NCI-H1436 (cell line): ENCODE data around the gene MAGI2.
"Not testable (repeated sequence)": the region's sequence is repeated elsewhere in the genome, so short reads cannot be mapped to it uniquely, and the experiment has no call there.

Experiments used
- DNase-seq: peaks from one replicate; lab custom pipeline; 2025; lab: John Stamatoyannopoulos, UW

MAGI2 gene

DNA sequence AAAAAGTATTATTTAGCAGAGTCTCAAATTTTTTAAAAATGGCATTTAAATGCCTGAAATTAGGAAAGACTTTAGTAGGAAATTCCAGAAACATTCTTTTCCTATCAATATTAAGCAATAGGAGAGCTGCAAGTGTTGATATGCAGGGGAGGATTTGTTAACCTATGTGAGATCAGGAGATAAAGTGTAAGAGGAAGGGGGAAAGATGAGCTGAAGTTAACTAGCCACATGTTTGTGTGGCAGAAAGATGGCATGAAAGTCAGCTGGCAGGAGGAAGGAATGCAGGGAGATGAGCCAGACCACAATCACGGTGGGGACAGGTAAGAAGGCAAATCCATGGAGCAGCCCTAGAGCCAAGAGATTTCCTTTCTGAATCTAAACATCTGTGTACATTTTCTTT lies 303.6 kb downstream of the MAGI2 start:
- no peak for DNase-seq

DNA sequence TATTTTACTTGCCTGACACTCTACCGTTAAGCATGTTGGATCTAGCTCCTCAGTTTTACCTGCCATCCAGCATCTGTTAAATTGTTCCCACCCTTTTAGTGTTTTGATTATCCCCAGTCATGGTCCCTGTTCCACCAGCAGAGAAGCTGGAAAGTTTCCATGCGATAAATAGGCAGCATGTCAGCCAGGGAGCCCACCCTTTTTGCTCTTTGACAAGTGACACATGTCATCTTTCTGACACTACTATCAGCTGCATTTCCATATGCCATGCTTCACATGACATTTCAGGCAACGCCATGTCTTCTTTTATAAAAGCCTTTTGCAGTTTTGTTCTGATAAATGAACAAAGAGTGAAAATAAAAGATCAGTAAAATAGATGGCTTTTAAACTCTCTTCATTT lies 310.8 kb downstream of the MAGI2 start:
- no peak for DNase-seq

DNA sequence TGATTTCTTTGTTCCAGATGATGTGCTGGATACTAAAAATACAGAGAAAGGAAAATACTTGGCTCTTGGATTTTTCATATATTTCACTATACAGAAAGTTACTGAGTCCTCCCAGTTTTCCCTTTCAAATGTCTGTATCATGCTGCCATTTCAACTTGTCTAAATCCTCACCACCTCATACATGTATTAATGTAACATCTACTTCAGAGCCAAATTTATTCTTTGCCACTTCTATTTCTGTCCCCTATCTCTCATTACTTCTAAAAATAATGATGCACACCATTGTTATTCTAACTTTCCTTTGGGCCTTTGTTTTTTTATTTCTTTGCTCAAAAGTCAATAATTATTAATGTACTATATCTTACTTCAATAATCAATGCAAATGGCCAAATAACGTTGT lies 312.2 kb downstream of the MAGI2 start:
- no peak for DNase-seq

DNA sequence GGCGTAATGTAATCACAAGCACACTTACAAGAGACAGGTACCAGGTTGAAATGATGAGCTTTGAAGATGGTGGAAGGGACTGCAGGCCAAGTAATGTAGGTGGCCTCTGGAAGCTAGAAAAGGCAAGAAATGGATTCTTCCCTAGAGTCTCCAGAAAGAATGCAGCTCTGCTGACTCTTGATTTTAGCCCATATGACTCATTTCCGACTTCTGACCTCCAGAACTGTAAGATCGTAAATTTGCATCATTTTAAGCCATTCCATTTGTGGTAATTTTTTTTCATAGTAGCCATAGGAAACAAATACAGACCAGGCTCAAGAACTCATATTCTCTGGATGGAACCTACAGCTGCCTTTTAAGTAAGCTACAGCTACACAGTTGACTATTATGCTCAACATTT lies 315.5 kb downstream of the MAGI2 start:
- DNase-seq, result no peak

DNA sequence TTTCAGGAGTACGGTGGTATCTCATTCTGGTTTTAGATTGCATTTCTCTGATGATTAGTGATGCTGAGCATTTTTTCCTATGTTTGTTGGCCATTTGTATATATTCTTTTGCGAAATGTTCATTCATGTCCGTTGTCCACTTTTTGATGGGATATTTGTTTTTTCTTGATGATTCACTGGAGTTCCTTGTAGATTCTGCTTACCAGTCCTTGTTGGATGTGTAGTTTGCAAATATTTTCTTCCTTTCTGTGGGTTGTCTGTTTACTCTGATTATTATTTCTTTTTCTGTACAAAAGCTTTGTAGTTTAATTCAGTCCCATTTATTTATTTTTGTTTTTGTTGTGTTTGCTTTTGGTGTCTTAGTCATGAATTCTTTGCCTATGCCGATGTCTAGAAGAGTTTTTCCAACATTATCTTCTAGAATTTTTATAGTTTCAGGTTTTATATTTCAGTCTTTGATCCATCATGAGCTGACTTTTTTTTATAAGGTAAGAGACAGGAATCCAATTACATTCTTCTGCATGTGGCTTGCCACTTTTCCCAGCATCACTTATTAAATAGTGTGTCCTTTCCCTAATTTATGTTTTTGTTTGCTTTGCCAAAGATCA lies 320.5 kb downstream of the MAGI2 start:
- no peak for DNase-seq

DNA sequence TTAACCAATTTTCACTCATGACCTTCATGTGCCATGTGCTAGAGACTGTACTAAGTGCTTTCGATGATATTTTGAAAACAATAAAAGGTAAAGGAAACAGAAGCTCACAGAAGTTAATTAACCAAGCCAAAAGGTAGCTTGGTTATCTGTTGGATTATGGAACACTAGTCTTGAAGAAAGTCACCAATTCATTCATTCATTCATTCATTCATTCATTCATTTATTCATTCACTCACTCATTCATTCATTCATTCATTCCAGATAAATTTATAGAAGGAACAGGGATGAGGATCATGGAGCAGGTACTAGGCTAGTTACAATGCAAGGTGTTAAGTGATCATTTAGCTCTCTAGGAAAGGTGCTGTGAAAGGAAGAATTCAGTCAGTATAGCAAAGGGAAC lies 322.8 kb downstream of the MAGI2 start:
- DNase-seq, result no peak

DNA sequence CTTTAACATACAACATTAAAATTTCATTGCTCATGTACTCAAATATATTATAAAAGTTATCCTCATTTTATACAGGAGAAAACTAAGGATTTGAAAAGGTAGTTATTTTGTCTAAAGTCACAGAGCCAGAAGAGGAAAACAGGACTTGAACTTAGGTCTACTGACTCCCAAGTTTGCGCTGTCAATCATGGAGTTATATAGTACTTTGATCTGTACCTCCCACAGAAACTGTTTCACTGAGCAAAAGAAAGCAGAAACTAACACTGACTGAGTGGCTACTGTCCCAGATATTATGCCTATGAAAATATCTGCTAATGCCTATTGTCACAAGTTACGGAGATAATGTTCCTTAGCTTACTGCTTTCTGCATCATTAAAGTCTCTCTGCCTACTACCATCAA lies 329.1 kb downstream of the MAGI2 start:
- DNase-seq, result no peak

DNA sequence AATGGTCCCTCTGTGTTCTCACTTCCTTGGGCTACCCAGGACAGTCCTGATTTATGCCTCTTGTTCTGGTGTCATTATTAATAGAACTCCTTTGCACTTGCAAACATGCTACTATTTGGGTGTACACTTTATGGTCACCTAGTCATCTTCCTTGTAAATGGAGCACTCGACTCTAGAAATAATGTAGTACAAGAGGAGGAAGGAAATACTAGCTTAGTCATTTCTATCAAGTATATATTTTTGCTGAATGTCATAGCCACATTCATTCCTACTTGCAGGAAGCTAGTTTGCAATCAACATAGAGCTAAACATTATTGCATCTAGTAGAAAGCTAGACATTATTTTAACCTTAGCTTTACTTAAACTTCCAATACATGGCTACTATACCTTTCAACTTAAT lies 335.3 kb downstream of the MAGI2 start:
- DNase-seq, result no peak

DNA sequence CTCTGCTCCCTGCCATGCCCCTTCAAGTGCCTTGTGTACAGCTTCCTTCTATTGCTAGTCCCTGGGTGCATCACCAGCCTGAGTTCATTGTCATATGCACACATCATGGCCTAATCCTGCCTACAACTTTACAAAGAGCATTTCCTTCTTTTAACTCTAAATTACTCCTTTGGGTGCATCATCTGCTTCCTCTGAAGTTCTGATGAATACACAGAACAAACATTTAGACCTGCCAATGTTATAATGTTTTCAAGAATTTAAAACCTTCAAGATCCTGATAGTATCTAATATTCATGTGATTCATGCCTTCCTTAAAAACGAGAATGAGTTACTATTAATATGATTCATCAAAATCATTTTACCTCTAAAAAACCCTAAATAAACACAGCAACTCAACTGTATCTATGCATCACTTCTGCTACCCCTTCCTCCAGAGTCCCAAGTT lies 357.1 kb downstream of the MAGI2 start:
- no peak for DNase-seq

DNA sequence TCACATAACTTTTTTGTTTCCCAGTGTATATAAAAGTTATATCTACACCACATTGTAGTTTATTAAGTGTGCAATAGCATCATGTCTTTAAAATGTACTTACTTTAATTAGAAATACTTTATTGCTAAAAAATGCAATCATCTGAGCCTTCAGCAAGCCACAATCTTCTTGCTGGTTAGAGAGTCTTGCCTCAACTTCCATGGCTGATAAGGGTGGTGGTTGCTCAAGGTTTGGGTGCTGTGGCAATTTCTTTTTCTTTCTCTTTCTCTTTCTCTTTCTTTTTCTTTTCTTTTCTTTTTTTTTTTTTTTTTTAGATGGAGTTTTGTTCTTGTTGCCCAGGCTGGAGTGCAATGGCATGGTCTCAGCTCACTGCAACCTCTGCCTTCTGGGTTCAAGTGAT lies 360.0 kb downstream of the MAGI2 start:
- no peak for DNase-seq

DNA sequence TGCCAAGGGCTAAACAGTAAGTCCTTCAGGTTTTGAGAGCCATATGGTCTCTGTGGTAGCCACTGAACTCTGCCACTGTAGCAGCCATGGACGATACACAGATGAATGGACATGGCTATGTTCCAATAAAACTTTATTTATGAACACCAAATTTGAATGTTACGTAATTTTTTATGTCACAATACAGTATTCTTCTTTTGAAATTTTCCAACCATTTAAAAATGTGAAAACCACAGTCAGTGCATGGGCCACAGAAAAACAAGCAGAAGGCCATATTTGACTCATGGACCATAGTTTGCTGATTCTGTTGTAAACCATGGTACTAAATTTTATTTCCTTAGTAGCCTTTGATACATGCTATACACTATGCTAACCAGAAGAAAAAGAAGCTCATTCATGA lies 361.8 kb downstream of the MAGI2 start:
- DNase-seq, result no peak

DNA sequence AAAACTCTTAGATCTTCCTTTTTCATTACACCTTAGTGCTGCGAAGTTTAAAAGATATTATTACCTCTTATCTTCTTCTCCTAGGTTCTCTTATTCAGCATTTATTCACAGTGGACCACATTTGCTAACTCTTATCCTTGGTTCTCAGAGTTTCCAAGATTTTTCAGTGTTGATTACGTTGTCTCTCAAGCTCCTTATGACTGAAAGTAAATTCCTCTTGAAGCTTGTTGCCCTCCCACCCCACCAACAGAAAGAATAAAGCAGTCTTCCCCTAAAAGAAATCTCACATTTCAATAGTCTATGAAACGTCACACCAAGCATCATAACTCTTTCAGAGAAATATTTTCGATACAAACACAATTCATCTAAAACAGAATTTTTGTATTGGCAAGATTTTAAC lies 362.5 kb downstream of the MAGI2 start:
- no peak for DNase-seq

DNA sequence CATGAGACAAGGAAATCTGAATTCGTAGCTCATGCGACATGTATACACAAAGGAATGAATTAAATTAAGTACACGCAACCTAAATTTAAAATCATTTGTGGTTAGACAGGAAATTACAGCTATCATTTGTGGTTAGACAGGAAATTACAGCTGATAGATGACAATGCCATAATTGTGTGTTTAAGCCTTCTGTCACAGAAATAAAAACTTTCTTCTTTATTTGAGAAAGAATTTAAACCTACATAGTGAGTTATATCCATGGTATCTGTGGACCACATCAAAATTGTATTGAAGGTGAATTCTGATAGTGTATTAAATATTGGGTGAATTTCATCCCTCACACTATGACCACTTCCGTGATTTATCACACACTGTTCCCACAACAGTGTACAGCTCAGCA lies 362.9 kb downstream of the MAGI2 start:
- DNase-seq, result no peak

DNA sequence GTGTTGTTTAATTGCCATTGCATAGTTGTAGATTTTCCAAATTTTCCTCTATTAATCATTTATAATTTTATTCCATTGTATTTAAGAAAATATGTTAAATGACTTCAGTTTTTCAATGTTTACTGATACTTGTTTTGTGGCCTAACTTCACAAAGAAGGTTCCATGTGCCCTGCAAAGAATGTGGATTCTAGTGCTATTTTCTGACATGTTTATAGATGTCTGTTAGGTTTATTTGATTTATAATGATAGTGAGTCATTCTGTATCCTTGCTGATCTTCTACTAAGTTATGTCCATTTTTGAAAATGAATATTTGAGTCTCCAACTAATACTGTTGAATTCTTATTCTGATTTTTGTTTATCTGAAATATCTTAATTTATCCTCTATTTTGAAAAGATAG lies 369.0 kb downstream of the MAGI2 start:
- DNase-seq, result no peak

DNA sequence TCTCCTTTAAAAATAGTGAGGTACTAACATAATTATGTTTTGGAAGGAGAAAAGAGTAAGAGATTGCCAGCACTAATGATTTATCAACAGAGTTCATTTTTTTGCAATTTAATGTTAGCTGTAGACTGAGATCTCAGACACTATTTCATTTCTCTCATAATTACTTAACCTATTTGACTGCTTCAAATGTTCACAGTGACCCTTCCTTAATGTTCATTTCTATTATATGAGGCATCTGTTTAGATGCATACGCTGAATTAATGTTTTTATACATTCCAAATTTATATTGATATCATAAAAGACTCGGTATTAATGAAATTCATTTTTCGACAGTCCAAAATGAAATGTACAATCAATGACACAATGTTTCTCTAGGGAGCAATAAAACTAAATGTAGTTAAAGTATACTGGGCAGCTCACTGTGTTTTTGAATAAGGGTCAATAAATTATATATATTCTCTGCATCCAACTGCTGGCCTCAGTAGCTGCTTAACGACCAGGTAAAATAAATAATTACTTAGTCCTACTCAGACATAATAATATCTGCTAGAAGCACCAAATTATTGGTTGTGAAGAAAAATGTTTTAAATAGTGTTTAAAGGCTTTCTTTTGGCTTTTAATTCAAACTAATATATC lies 373.4 kb downstream of the MAGI2 start:
- no peak for DNase-seq

DNA sequence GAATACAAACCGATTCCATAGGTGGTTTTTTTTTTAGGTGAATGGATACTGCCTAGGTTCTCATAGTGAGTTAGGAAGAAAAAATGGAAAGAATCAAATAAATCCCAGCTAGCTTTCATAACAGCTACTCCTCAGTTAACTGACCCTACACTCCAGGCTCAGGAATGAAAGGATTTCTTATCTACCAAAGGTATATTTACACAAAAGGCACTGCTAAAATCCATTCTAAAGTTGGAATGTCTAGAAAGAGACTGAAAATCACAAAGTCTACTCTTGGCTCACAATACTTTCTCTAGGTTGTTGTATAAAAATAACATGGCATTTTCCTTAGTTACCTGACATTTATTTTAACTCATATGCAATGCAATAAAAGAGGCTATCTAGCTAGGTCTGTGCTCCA lies 375.2 kb downstream of the MAGI2 start:
- DNase-seq, result no peak

DNA sequence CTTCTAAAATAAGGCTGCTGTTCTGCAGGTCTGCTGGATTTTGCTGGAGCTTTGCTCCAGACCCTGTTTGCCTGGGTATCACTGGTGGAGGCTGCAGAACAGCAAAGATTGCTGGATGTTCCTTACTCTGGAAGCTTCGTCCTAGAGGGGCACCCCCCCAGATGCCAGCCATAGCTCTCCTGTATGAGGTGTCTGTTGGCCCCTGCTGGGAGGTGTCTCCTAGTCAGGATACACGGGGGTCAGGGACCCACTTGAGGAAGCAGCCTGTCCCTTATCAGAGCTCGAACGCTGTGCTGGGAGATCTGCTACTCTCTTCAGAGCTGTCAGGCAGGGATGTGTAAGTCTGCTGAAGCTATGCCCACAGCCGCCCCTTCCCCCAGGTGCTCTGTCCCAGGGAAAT lies 382.3 kb downstream of the MAGI2 start:
- DNase-seq, result not testable (repeated sequence)

DNA sequence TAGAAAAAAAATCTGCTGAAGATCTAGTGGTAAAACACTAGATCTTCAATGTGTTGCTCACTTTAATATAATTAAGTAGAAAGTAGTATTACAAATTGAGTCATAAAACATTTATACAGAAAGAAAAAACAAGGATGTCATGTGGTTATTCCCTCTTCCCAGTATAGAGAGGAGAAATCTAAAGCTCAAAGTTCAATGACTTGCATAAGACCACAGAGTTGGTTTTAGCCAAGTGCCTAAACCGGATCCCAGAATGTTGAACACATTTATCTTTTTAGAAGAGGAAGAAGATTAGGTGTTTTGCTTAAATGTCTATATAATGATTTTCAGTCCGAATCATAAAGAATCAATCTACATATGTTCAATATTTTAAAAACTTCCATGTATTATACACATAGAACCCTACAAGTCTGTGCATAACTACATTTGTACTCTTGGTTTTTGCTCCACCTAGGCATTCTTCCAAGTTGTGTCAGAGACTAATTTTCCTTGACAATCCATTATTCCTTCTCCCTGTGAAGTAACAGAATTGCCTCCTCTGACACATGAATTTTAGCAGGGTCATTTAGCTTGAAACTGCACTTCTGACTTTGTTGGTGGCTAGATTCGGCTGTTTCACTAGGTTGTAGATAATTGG lies 389.2 kb downstream of the MAGI2 start:
- no peak for DNase-seq

DNA sequence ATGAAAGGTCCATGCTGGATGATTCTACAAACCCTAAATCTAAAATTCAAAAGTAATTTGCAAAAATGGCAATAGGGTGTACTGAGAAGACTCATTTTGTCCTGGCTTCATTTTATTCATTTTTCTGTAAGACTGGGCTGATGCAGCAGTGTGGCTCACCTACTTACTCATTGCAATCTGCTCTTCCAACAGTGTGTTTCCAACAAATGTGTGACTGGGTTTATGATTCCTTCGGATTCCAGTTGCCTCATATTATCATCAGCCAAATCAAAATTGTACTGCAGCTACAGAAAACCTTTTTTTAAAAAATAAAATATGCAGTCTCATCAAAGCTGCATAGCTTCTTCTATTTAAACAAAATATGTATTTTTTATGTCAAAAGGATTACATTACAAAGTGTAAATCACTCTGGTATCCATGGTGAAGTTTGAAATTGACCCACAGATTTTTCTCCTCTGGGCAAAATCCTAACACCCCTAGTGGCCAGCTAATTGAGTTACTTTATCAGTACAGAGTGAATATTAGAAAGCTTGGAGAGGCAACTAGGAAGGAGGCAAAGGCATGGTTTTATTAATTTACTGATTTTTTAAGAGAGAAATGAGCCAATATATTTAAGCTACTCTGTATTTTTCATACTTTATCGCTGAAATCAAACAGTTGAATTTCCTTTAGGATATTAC lies 390.3 kb downstream of the MAGI2 start:
- DNase-seq, result no peak

DNA sequence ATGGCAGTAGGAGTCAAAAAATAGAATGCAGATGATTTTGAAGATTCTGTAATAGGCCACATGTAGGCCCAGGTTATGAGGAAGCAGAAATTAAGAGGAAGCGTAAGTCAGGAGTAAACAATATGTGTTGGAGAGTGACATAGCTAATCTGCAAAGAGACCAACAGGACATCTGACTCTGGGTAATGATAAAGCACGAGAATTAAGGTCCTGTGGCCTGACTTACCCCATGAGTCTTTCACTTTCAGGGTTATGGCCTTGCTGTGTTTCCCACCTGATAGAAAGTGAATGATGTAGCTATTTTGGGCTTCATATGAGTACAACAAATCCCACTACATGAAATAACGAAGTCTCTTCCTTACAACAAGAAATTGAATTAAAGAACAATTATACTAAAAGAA lies 393.0 kb downstream of the MAGI2 start:
- DNase-seq, result no peak

DNA sequence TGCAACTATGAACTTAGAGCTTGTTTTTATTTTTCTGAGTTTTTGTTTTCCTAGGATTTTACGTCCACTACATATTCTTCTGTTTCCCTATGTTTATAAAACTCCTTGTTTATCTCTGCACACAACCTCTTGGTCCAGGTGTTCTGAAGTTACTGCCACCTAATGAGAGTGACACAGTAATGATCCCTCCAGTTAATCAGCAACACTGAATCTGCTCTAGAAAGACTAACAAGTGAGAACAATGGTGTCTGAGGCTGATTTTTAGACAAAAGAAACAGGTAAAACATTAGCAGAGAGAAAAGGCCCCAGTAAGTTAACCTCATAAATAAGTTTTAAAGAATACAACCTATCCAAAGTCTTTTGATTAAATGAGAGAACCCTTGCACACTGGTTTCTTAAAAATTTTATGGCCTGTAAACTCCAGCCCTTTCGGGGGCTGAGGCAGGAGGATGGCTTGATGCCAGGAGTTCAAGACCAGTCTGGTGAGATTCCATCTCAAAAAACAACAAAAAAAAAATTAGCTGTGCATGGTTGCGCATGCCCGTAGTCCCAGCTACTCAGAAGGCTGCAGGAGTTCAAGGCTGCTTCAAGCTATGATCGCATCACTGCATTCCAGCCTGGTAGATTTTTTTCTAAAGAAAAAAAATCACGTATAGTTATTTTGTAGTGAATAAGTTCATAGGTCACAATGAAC lies 397.6 kb downstream of the MAGI2 start:
- no peak for DNase-seq

DNA sequence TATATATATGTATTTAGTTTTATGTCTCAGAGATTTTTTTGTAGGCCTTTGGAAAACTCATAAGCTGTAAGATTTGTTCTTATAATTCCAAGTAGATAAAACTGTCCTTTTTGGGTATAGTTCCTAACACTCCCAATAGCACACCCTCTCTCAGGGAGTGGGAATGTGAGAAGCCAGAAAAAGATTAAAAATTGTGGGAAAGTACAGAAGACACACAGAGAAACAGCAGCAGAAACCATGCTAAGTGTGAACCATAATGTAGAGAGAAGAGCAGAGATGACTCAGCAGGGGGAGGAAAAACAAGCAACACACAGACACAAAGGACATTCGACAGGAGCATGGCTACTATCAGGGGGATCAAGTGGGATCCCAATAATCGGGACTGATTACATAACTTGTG lies 401.6 kb downstream of the MAGI2 start:
- no peak for DNase-seq

DNA sequence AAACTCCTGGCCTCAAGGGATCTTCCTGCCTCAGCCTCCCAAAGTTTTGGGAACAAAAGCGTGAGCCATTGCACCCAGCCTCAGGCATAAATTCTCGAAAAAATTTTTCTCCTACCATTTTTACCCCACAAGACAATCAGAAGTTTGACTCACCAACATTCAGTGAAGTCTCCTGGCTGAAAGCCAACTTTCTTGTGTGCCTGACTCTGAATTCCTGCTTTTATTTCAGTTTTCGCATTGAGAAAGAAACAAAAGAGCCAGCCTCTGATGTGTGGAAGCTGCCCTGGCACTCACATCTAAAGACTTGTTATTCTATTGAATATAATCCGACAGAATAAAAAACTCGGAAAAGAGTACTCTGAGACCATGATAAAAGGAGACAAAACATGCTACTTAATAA lies 402.9 kb downstream of the MAGI2 start:
- DNase-seq, result no peak
